Endothelial cell of umbilical vein (primary cell): ENCODE results near the gene SCFD1. TPM values are rescaled to one million over a fixed set of nuclear protein-coding genes. Genes with fewer than 3 reads are reported as not detected.

Source experiments
- BruUV-seq: library from RNA; stranded (reverse); fragments of 400-500 nt; replicated peaks from 2 replicates; lab custom pipeline; 2021; lab: Mats Ljungman, UMichigan
- CTCF ChIA-PET: fragments of 300-600, 350-600 bp; sonication (Branson Sonifier 250); formaldehyde crosslinking; loops from one replicate; lab custom pipeline; 2021; ENCODE audit warnings: antibody characterized with exemption, inconsistent platforms; lab: Charles Lee
- POLR2A ChIA-PET: fragments of 300-600, 350-600 bp; sonication (Branson Sonifier 250); formaldehyde crosslinking; loops from one replicate; lab custom pipeline; 2021; ENCODE audit warnings: antibody characterized with exemption, inconsistent platforms; lab: Charles Lee
- DNase-seq: peaks from one replicate; pipeline ENCODE4 v3.0.0-alpha.2; 2011; ENCODE audit warnings: low read depth, low spot score
- FAIRE-seq: peaks from 2 replicates; lab custom pipeline; 2011; peaks lifted over from hg19 to GRCh38; lab: Jason Lieb, UNC
- H2AFZ ChIP-seq: 2 replicates; pipeline ENCODE4 v1.6.0; 2012; ENCODE audit warnings: low read depth, low read length, control low read depth, inconsistent platforms
- H3K27ac ChIP-seq: 2 replicates; pipeline ENCODE4 v1.5.1; 2011; ENCODE audit warnings: low read depth, mild to moderate bottlenecking, control low read depth, low read length, moderate library complexity; ENCODE audit not compliant: insufficient read depth
- H3K27me3 ChIP-seq, 2 experiments: 2 replicates each; pipeline versions ENCODE4 v1.6.0 to v1.6.1; 2011; ENCODE audit warnings: low read length in 2 of 2, mixed read lengths in 1 of 2; ENCODE audit not compliant: control insufficient read depth in 2 of 2, insufficient read depth in 2 of 2
- H3K36me3 ChIP-seq, 2 experiments: 2 replicates in 1 of 2; 3 replicates in 1 of 2; pipeline ENCODE4 v1.5.1; 2011; ENCODE audit warnings: low read length in 2 of 2, mild to moderate bottlenecking in 1 of 2, moderate library complexity in 1 of 2; ENCODE audit not compliant: control insufficient read depth in 2 of 2, insufficient read depth in 2 of 2; ENCODE audit errors: extremely low read depth in 1 of 2
- H3K4me1 ChIP-seq: 3 replicates; pipeline ENCODE4 v1.5.1; 2011; ENCODE audit warnings: mild to moderate bottlenecking, low read length; ENCODE audit not compliant: control insufficient read depth, insufficient read depth; ENCODE audit errors: extremely low read depth
- H3K4me2 ChIP-seq: 2 replicates; pipeline ENCODE4 v1.6.1; 2011; ENCODE audit warnings: low read length, control low read depth, mixed read lengths; ENCODE audit not compliant: insufficient read depth
- H3K4me3 ChIP-seq, 3 experiments: fragments of 200-600 bp in 1 of 3; sonication (generic), shearing (Covaris generic) in 1 of 3; replicated peaks in 1 of 3; 2 replicates each; pipeline ENCODE4 v1.5.1; 2011 to 2016; ENCODE audit warnings: control low read depth in 3 of 3, low read length in 3 of 3, mild to moderate bottlenecking in 2 of 3, inconsistent platforms in 1 of 3, low read depth in 1 of 3, moderate library complexity in 1 of 3; ENCODE audit not compliant: insufficient read depth in 1 of 3
- H3K79me2 ChIP-seq: 2 replicates; pipeline ENCODE4 v1.6.0; 2012; ENCODE audit warnings: low read length, inconsistent platforms; ENCODE audit not compliant: control insufficient read depth, insufficient read depth
- H3K9ac ChIP-seq: replicated peaks from 2 replicates; pipeline ENCODE3; 2011; ENCODE audit warnings: low read length, control low read depth; ENCODE audit not compliant: insufficient read depth; ENCODE audit errors: extremely low read depth
- H3K9me1 ChIP-seq: replicated peaks from 3 replicates; pipeline ENCODE4 v1.6.0; 2011; ENCODE audit warnings: mild to moderate bottlenecking, low read length; ENCODE audit not compliant: control insufficient read depth, insufficient read depth; ENCODE audit errors: extremely low read depth
- H3K9me3 ChIP-seq: replicated peaks from 2 replicates; pipeline ENCODE4 v1.5.1; 2012; ENCODE audit warnings: low read length, inconsistent platforms; ENCODE audit not compliant: control insufficient read depth, insufficient read depth
- H4K20me1 ChIP-seq: replicated peaks from 2 replicates; pipeline ENCODE3; 2011; ENCODE audit warnings: mild to moderate bottlenecking, low read length; ENCODE audit not compliant: control insufficient read depth, insufficient read depth; ENCODE audit errors: extremely low read depth
- EZH2 ChIP-seq: IDR thresholded peaks from 2 replicates; pipeline ENCODE4 v1.6.1; 2012; ENCODE audit warnings: borderline replicate concordance, low read depth, mild to moderate bottlenecking, moderate library complexity, low read length, inconsistent platforms; ENCODE audit not compliant: severe bottlenecking
- FOS ChIP-seq: IDR thresholded peaks from 2 replicates; pipeline ENCODE4 v1.6.1; 2011; ENCODE audit warnings: mild to moderate bottlenecking, low read length, moderate library complexity, borderline replicate concordance; ENCODE audit not compliant: insufficient read depth
- GATA2 ChIP-seq: IDR thresholded peaks from 2 replicates; pipeline ENCODE4 v1.7.0; 2011; ENCODE audit warnings: low read depth, mild to moderate bottlenecking, moderate library complexity, mixed read lengths, low read length; ENCODE audit not compliant: insufficient read length, insufficient read depth
- JUN ChIP-seq: IDR thresholded peaks from 2 replicates; pipeline ENCODE4 v1.6.1; 2011; ENCODE audit warnings: borderline replicate concordance, low read depth; ENCODE audit not compliant: insufficient read length, insufficient read depth
- MYC ChIP-seq: IDR thresholded peaks from one replicate; pipeline ENCODE4 v1.6.1; 2011; ENCODE audit warnings: mild to moderate bottlenecking, low read depth, low read length
- POLR2A ChIP-seq: IDR thresholded peaks from 2 replicates; pipeline ENCODE4 v1.6.1; 2012; ENCODE audit warnings: low read depth, mild to moderate bottlenecking, control low read depth, low read length
- POLR2AphosphoS5 ChIP-seq: IDR thresholded peaks from 2 replicates; pipeline ENCODE4 v1.6.1; 2012; ENCODE audit warnings: low read depth, mild to moderate bottlenecking, control low read depth, low read length, moderate library complexity; ENCODE audit not compliant: insufficient read depth
- dilution Hi-C: fragments of 300-500 bp; cut with MboI; formaldehyde crosslinking; loops from one replicate; pipeline ENCODE4 v1.15.0; 2019; ENCODE audit warnings: low sequenced_read_pairs; ENCODE audit not compliant: extremely low pct_ligation_motif_present
- intact Hi-C: fragments of 100-400 bp; cut with micrococcal nuclease; formaldehyde crosslinking; loops from one replicate; pipeline ENCODE4 v1.10.0; 2022
- polyA plus RNA-seq, 4 experiments: library from polyadenylated mRNA; depleted of rRNA in 3 of 4; stranded (reverse) in 3 of 4; unstranded in 1 of 4; fragments of >200 nt; gene quantifications; 2 replicates each; pipeline versions ENCODE4 v1.2.1 to v1.2.3, GENCODE V29; 2011 to 2012; ENCODE audit warnings: missing spikeins in 1 of 4
- total RNA-seq: library from RNA; stranded (reverse); gene quantifications from 2 replicates; pipeline ENCODE4 v1.2.3, GENCODE V29; 2021
- TF ChIP-seq, protein P1 (sequence below): IDR thresholded peaks from 2 replicates; pipeline ENCODE4 v1.6.1; 2011; ENCODE audit not compliant: insufficient read depth, insufficient read length
- TF ChIP-seq, protein P2 (sequence below), 2 donors: IDR thresholded peaks; 1 replicate in 1 of 2; 2 replicates in 1 of 2; pipeline ENCODE4 v1.5.1; 2011; ENCODE audit warnings: low read length in 2 of 2, mild to moderate bottlenecking in 2 of 2, moderate library complexity in 2 of 2, control low read depth in 1 of 2, inconsistent platforms in 1 of 2, low read depth in 1 of 2; ENCODE audit not compliant: insufficient read depth in 1 of 2; ENCODE audit errors: extremely low read depth in 1 of 2

The SCFD1 gene
- total and polyA plus RNA-seq, 2 donors (not counting 3 experiments of a cell fraction or from before 2014, with no cell fraction given): 21.3 to 59.9 TPM

DNA sequence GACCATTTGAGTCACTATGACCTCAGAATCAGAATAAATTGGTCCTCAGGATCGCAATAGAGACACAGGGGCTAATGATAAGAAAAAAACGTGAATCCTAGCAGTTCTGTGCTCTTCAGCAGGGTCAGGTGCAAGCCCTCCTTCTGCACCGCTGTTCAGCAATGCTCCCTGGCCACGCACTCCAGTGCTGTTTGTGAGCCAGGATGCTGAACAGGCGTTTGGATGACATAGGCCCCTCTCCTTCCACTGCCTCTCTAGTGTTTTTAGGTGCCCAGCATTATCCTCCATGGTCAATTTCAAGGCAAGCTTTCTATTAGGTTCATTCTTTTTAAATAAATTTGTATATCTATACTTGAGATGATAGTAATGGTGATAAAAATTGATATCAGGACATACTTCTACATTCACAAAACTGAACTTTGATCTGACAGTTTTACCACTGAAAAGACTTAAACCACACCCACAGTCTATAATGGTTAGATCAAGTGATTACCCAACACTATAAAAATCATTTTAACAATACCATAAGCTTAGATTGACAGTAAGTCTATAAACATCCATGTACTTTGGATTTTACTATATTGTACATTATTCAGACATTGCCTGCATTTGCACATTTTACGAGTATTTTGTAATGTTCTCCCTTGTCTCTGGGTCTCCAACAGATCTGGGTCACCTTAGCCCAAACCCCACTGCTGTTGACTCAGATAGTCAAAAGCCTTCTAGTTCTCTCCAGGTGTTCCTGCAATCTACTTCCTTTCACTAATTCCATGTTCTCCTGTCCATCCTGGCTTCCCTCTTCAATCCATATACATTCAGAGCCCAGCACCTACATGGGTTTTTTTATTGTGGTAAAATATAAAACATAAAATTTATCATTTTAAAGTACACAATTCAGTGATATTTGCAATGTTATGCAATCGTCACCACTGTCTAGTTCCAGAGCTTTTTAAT is 137.3 kb downstream of the SCFD1 start:
- no TSS peak for BruUV-seq
- no peaks in the 10 kb centered on the region for H3K27me3 ChIP-seq
- ChIA-PET CTCF (no interaction called here), POLR2A (no interaction called here)
- no peak overlapping the region for H2AFZ ChIP-seq
- H3K4me3 ChIP-seq: no peak overlapping the region
- dilution Hi-C loops (no loop called here), intact Hi-C loops (no loop called here)
- H4K20me1 ChIP-seq: no peaks in the 10 kb centered on the region
- DNase-seq (no peak), FAIRE-seq (no peak)
- no peak overlapping the region for H3K27ac ChIP-seq
- no peaks in the 10 kb centered on the region for H3K9me1 ChIP-seq
- H3K9me3 ChIP-seq: no peaks in the 10 kb centered on the region
- H3K36me3 ChIP-seq: no peaks in the 10 kb centered on the region
- no peak overlapping the region for H3K4me2 ChIP-seq
- H3K79me2 ChIP-seq: no peaks in the 10 kb centered on the region
- TF ChIP-seq POLR2A (no peak), POLR2AphosphoS5 (no peak), GATA2 (no peak), EZH2 (no peak), FOS (no peak), JUN (no peak), MYC (no peak)
- TF ChIP-seq, protein P1, sequence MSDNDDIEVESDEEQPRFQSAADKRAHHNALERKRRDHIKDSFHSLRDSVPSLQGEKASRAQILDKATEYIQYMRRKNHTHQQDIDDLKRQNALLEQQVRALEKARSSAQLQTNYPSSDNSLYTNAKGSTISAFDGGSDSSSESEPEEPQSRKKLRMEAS: no peak
- TF ChIP-seq, protein P2, sequence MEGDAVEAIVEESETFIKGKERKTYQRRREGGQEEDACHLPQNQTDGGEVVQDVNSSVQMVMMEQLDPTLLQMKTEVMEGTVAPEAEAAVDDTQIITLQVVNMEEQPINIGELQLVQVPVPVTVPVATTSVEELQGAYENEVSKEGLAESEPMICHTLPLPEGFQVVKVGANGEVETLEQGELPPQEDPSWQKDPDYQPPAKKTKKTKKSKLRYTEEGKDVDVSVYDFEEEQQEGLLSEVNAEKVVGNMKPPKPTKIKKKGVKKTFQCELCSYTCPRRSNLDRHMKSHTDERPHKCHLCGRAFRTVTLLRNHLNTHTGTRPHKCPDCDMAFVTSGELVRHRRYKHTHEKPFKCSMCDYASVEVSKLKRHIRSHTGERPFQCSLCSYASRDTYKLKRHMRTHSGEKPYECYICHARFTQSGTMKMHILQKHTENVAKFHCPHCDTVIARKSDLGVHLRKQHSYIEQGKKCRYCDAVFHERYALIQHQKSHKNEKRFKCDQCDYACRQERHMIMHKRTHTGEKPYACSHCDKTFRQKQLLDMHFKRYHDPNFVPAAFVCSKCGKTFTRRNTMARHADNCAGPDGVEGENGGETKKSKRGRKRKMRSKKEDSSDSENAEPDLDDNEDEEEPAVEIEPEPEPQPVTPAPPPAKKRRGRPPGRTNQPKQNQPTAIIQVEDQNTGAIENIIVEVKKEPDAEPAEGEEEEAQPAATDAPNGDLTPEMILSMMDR (IDR thresholded peaks at IDR 0.05; ENCODE audit: extremely low read depth in 1 of 2, insufficient read depth in 1 of 2, low read depth in 1 of 2, low read length in 2 of 2): no peak
- no peaks in the 10 kb centered on the region for H3K4me1 ChIP-seq
- H3K9ac ChIP-seq: no peak overlapping the region
